Heart left ventricle (tissue), 16 donors: ENCODE measurements around the gene PIP5K1C. TPM values are rescaled to one million over a fixed set of nuclear protein-coding genes. Genes with fewer than 3 reads are reported as not detected.
A peak's percentile ranks its signal among the peaks of the same experiment; 100 is the strongest.

Experiments
- ATAC-seq, 4 donors: fragments of 200-7000 bp; cut with Tn5 transposase; one replicate each; pipeline ENCODE4 v1.9.1; 2020 to 2022; ENCODE audit warnings: moderate library complexity in 4 of 4, mild to moderate bottlenecking in 3 of 4, moderate number of reproducible peaks in 1 of 4
- DNase-seq, 5 donors: peaks; one replicate each; pipeline ENCODE4 v3.0.0-alpha.2; 2020
- H3K27ac ChIP-seq, 12 donors: fragments of 200-600 bp; sonication (generic) in 4 of 12; one replicate each; pipeline versions ENCODE4 v1.5.0 to v1.8.0; 2016 to 2022; ENCODE audit warnings: mild to moderate bottlenecking in 2 of 12
- H3K27me3 ChIP-seq, 9 donors: fragments of 200-600 bp; sonication (generic) in 2 of 9; one replicate each; pipeline versions ENCODE4 v1.5.1 to v1.8.0; 2016 to 2022; ENCODE audit warnings: mild to moderate bottlenecking in 3 of 9
- H3K36me3 ChIP-seq, 9 donors: fragments of 200-600 bp; sonication (generic) in 2 of 9; one replicate each; pipeline versions ENCODE4 v1.5.0 to v1.8.0; 2018 to 2022; ENCODE audit warnings: mild to moderate bottlenecking in 2 of 9
- H3K4me1 ChIP-seq, 12 donors: fragments of 200-600 bp; sonication (generic) in 4 of 12; one replicate each; pipeline versions ENCODE4 v1.5.0 to v1.8.0; 2016 to 2022; ENCODE audit warnings: mild to moderate bottlenecking in 3 of 12
- H3K4me3 ChIP-seq, 12 donors: fragments of 200-600 bp; sonication (generic) in 4 of 12; one replicate each; pipeline versions ENCODE4 v1.5.0 to v1.8.0; 2017 to 2022; ENCODE audit warnings: mild to moderate bottlenecking in 9 of 12, moderate library complexity in 4 of 12
- H3K9me3 ChIP-seq, 12 donors: fragments of 200-600 bp; sonication (generic) in 4 of 12; one replicate each; pipeline versions ENCODE4 v1.5.0 to v1.8.0; 2016 to 2022; ENCODE audit warnings: mild to moderate bottlenecking in 1 of 12
- POLR2A ChIP-seq, 2 donors: fragments of 450-650 bp; IDR thresholded peaks; one replicate each; pipeline ENCODE4 v1.6.1; 2017; ENCODE audit warnings: antibody characterized with exemption in 2 of 2, mild to moderate bottlenecking in 2 of 2, moderate library complexity in 2 of 2
- WGBS, 4 donors: extraction: QIAGEN DNeasy Blood & Tissue Kit in 2 of 4; methylation state at CpG; one replicate each; pipeline versions ENCODE4 v1.1.5 to v1.1.7; 2013 to 2018; 5-methylcytosine and 5-hydroxymethylcytosine counted together
- intact Hi-C, 10 donors: fragments of 100-400 bp; cut with DNase I; formaldehyde crosslinking; loops; one replicate each; pipeline versions ENCODE4 v1.11.1 to v1.14.2; 2022
- polyA plus RNA-seq, 2 donors: library from polyadenylated mRNA; stranded (reverse); fragments of 200-250 nt; gene quantifications; one replicate each; pipeline ENCODE4 v1.2.3, GENCODE V29; 2013
- total RNA-seq, 9 donors: library from RNA; depleted of rRNA in 2 of 9; stranded (reverse); fragments of >200 nt in 2 of 9; fragmentation: NEBNext Ultra II Directional in 3 of 9; extraction: Animal tissue kit (Norgen Biotek cat#: 25700) in 3 of 9; gene quantifications; one replicate each; pipeline versions ENCODE4 v1.1.0 to v1.2.4, GENCODE V29; 2016 to 2023
- TF ChIP-seq, protein P1 (sequence below), 12 donors: fragments of 200-600 bp; sonication (generic) in 4 of 12; IDR thresholded peaks; one replicate each; pipeline versions ENCODE4 v1.5.0 to v1.8.0; 2018 to 2022; ENCODE audit warnings: antibody characterized with exemption in 12 of 12, mild to moderate bottlenecking in 5 of 12
- donor health status: ischemic (EF 13 %, LVEDD 7.1; RV severe dilation, severe dysfunction).
- donor health status: healthy with polysubstance abuse.
- donor health status: DM: no; HTN: yes; CAD: no.
- donor health status: DM: no; HTN: no; CAD: no.
- donor health status: ischemic (EF 25% LVEDD 6.9; RV normal size, moderate dysfunction).
- donor health status: ischemic (EF 25% LVEDD 5.7; RV mildly dilated, moderate dysfunction).
- donor health status: healthy.
- donor health status: DM: yes; HTN: yes; CAD: no.
- donor health status: ischemic (EF 35%, LVEDD 5.7; RV mildly dilated, moderate dysfunction).
- donor health status: nonischemic (EF 11% LVEDD 7.7; RV severe dilation, severe dysfunction).
- donor health status: DM: yes; HTN: yes; CAD: no.
- donor health status: PGD.
- donor health status: ischemic (EF 29% LVEDD 5.4; RV normal size, mild dysfunction).
- donor health status: nonischemic (EF 23%, LVEDD 6.1; RV moderate dilation, normal function).

PIP5K1C gene
- total and polyA plus RNA-seq, 11 donors: 23.9 to 56.6 (median 36.3) TPM

DNA sequence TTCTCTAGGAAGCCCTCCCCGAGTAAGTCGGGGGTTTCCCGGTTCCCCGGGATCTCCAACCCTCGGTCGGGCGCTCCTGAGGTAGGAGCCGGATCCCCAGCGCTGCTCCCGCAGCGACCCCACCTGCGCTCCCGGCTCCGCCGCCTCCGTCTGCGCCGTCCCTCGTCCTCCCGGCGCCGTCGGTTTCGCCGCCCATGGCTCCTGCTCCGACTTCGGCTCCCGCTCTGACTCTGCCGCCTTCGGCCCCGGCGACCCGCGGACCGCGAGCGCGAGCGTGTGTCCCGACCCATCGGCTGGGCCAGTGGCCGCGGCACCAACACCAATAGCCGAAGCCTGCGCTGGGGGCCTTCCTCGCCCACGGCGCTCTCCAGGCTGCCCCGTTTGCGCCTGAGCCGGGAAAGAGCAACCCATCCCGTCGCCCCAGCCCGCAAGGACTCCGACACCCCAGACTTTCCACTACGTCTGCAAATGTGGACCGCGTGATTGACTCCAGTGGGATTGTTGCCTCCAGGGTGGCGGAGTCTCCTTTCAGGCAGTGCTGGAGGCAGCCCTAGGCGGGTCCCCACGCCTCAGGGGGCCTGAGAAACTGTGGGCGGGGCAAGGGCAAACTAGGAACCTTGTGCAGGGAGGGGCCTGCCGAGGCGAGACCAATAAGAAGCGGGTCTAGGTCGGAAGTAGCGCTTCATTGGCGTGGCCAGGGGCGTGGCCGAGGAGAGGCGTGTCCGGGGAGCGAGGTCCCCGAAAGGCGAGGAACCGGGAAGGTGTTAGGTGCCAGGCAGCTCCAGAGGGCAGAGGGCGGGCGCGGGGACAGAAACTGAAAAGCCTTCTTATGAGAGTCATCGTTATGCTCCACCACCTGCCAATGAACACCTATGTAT is 73.6 kb downstream of the PIP5K1C start, which contains the start of gene CACTIN:
CACTIN (minus strand) TSS at position 318 of the 878 bp plus-strand sequence; CDS start at position 290, 28 bp downstream.
- 0% methylated on average over 46 to 80 of the region's 80 CpGs for WGBS, 4 donors
- peak; percentile 98 to 100 (median 99) for DNase-seq
- Histone ChIP-seq H3K9me3 (no peaks in the 10 kb centered on the region), H3K27ac (peak within 1 kb of the TSS; percentile 77 to 100 (median 94)), H3K4me3 (peak within 1 kb of the TSS; percentile 78 to 100 (median 88)), H3K36me3 (peaks cover 0 to 31% (median 12%) of the 10 kb centered on the region in 9 donors), H3K4me1 (peaks cover 0 to 28% (median 19%) of the 10 kb centered on the region in 12 donors), H3K27me3 (no peaks in the 10 kb centered on the region)
- ATAC-seq: peak; percentile 98 to 99 (median 98)
- peak in 1 of 2 donors; percentile 80 for TF ChIP-seq POLR2A (IDR thresholded peaks at IDR 0.05)
- TF ChIP-seq, protein P1, sequence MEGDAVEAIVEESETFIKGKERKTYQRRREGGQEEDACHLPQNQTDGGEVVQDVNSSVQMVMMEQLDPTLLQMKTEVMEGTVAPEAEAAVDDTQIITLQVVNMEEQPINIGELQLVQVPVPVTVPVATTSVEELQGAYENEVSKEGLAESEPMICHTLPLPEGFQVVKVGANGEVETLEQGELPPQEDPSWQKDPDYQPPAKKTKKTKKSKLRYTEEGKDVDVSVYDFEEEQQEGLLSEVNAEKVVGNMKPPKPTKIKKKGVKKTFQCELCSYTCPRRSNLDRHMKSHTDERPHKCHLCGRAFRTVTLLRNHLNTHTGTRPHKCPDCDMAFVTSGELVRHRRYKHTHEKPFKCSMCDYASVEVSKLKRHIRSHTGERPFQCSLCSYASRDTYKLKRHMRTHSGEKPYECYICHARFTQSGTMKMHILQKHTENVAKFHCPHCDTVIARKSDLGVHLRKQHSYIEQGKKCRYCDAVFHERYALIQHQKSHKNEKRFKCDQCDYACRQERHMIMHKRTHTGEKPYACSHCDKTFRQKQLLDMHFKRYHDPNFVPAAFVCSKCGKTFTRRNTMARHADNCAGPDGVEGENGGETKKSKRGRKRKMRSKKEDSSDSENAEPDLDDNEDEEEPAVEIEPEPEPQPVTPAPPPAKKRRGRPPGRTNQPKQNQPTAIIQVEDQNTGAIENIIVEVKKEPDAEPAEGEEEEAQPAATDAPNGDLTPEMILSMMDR (IDR thresholded peaks at IDR 0.05): peak in 1 of 12 donors; percentile 17
- intact Hi-C loops: loop anchor here in 1 of 10 donors (2.0 kb wide), 1 partner anchor 54 kb away; the partner anchor contains the start of gene HMG20B

DNA sequence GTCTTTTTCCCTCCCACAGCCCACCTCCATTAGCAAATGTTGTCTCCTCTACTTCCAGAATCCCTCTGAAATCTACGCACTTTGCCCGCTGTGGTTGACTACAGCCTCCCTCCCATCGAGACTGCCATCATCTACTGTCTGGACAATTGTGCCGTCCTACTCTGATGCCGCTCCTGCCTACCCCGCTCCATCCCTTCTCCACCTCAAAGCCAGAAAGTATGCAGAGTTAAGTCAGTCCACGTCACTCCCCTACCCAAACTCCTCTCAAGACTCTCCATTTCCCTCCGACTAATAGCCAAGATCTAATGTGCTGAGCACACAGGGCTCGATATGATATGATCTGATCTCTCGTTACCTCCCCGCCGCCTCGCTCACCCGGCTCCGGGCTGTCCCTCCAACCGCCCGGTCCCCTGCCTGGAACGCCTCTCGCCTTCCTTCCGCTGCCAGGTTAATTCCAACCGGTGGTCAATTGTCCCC is 74.2 kb downstream of the PIP5K1C start:
- 0 to 2% (median 1%) methylated on average over 21 of the region's 21 CpGs for WGBS, 4 donors
- DNase-seq: no peak
- intact Hi-C loops: loop anchor here in 1 of 10 donors (2.0 kb wide), 1 partner anchor 53 kb away; the partner anchor contains the start of gene HMG20B

DNA sequence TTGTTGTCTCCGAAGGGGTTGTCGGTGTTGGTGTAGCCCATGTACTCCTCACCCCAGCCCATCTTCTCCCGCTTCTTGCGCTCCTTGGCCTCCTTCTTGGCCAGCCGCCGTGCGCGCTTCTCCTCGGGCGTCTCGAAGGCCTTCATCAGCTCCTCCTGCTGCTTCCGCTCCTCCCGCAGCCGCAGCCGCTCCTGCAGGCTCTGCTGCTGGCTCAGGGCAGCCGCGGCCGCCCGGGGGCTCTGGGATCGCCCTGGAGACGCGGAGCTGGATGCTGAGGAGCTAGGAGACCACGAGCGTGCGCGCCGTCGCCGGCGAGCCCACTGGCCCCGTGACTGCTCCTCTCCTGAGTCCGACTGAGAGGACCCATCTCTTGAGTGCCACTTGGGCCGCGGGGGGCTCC is 76.6 kb downstream of the PIP5K1C start:
- Histone ChIP-seq H3K4me3 (no peak overlapping the region), H3K27me3 (no peaks in the 10 kb centered on the region), H3K4me1 (peaks cover 0 to 28% (median 19%) of the 10 kb centered on the region in 12 donors), H3K27ac (no peak overlapping the region), H3K36me3 (peaks cover 0 to 43% (median 16%) of the 10 kb centered on the region in 9 donors), H3K9me3 (no peaks in the 10 kb centered on the region)
- intact Hi-C loops: no loop called here
- no peak for DNase-seq
- 92 to 93% (median 93%) methylated on average over 22 to 34 of the region's 34 CpGs for WGBS, 4 donors
- TF ChIP-seq, protein P1 (IDR thresholded peaks at IDR 0.05): no peak
- TF ChIP-seq POLR2A (IDR thresholded peaks at IDR 0.05): no peak
- ATAC-seq: no peak

More for the DNA sequence above, 74.2 kb downstream of the PIP5K1C start:
- Histone ChIP-seq H3K27ac (peak overlapping the region; percentile 77 to 100 (median 94)), H3K27me3 (no peaks in the 10 kb centered on the region), H3K4me3 (peak overlapping the region; percentile 78 to 100 (median 88)), H3K4me1 (peaks cover 0 to 28% (median 19%) of the 10 kb centered on the region in 12 donors), H3K9me3 (no peaks in the 10 kb centered on the region), H3K36me3 (peaks cover 0 to 31% (median 16%) of the 10 kb centered on the region in 9 donors)
- ATAC-seq: peak in 1 of 4 donors; percentile 2
- TF ChIP-seq, protein P1 (IDR thresholded peaks at IDR 0.05): no peak
- no peak for TF ChIP-seq POLR2A (IDR thresholded peaks at IDR 0.05)

GRCh38 chr19:3622224-3622623 is 78.0 kb downstream of the PIP5K1C start:
- Histone ChIP-seq H3K36me3 (peaks cover 0 to 46% (median 16%) of the 10 kb centered on the region in 9 donors), H3K27me3 (no peaks in the 10 kb centered on the region), H3K4me3 (no peak overlapping the region), H3K27ac (no peak overlapping the region), H3K4me1 (peaks cover 0 to 39% (median 20%) of the 10 kb centered on the region in 12 donors), H3K9me3 (no peaks in the 10 kb centered on the region)
- DNase-seq (no peak), ATAC-seq (no peak)
- intact Hi-C loops: no loop called here
- 80 to 87% (median 83%) methylated on average over 12 of the region's 12 CpGs for WGBS, 4 donors
- TF ChIP-seq, protein P1 (IDR thresholded peaks at IDR 0.05): no peak
- TF ChIP-seq POLR2A (IDR thresholded peaks at IDR 0.05): no peak
